ENCODE results near the gene CCDC57.
A peak's percentile ranks its signal among the peaks of the same experiment; 100 is the strongest.

CCDC57 gene

DNA sequence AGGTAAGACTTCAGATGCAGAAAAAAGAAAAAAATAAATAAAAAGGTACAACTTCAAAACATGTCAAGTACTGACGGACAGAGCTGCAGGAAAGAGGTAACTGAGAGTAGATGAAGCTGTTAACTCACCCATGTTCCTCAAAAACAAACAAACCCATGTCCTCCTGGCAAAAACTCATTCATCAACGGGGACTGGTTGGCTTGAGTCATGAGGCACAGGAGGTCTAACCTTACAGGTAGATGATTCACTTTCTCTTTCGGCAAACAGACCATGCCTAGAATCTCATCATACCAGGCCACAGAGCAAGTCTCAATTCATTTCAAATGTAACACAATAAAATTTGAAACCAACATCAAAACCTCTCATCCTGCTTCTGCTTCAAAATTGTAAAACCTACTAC, 102.3 kb downstream of the CCDC57 start:
- peaks cover 2 to 17% (median 9%) of the 10 kb centered on the region in 4 experiments for H3K36me3 ChIP-seq (ENCODE audit: control insufficient read depth in 4 of 4, insufficient read depth in 4 of 4, low read length in 3 of 4)
- H3K27ac ChIP-seq (ENCODE audit: insufficient read depth in 1 of 2, low read depth in 1 of 2, low read length in 2 of 2, poor library complexity in 1 of 2, severe bottlenecking in 2 of 2): no peak overlapping the region
- H3K9me3 ChIP-seq (ENCODE audit: control extremely low read depth in 1 of 5, control insufficient read depth in 4 of 5, insufficient read depth in 2 of 5, low read depth in 1 of 5, low read length in 4 of 5): no peaks in the 10 kb centered on the region
- H3K4me1 ChIP-seq (ENCODE audit: control extremely low read depth in 1 of 4, control insufficient read depth in 4 of 4, insufficient read depth in 4 of 4, low read length in 3 of 4): peaks cover 0 to 24% (median 22%) of the 10 kb centered on the region in 4 experiments
- no peak overlapping the region for H3K4me3 ChIP-seq (ENCODE audit: control insufficient read depth in 1 of 7, extremely low read depth in 1 of 7, insufficient read depth in 4 of 7, low read depth in 2 of 7, low read length in 6 of 7)
- whole genome bisulfite sequencing (ENCODE audit: insufficient coverage): 94% methylated on average over 2 of the region's 3 CpGs
- DNase-seq: no peak
- ChIA-PET CTCF (no interaction called here), POLR2A (no interaction called here)
- H3K27me3 ChIP-seq (replicated peaks in 2 of 5; ENCODE audit: control insufficient read depth in 4 of 5, insufficient read depth in 5 of 5, low read length in 4 of 5): no peaks in the 10 kb centered on the region

GRCh38 chr17:82108961-82109475, 103.6 kb downstream of the CCDC57 start:
- Histone ChIP-seq H3K4me1 (ENCODE audit: control extremely low read depth in 1 of 4, control insufficient read depth in 4 of 4, insufficient read depth in 4 of 4, low read length in 3 of 4) (peaks cover 0 to 30% (median 23%) of the 10 kb centered on the region in 4 experiments), H3K4me3 (ENCODE audit: control insufficient read depth in 1 of 7, extremely low read depth in 1 of 7, insufficient read depth in 4 of 7, low read depth in 2 of 7, low read length in 6 of 7) (no peak overlapping the region), H3K27ac (ENCODE audit: insufficient read depth in 1 of 2, low read depth in 1 of 2, low read length in 2 of 2, poor library complexity in 1 of 2, severe bottlenecking in 2 of 2) (no peak overlapping the region), H3K36me3 (ENCODE audit: control insufficient read depth in 4 of 4, insufficient read depth in 4 of 4, low read length in 3 of 4) (peaks cover 2 to 16% (median 10%) of the 10 kb centered on the region in 4 experiments), H3K27me3 (replicated peaks in 2 of 5; ENCODE audit: control insufficient read depth in 4 of 5, insufficient read depth in 5 of 5, low read length in 4 of 5) (no peaks in the 10 kb centered on the region), H3K9me3 (ENCODE audit: control extremely low read depth in 1 of 5, control insufficient read depth in 4 of 5, insufficient read depth in 2 of 5, low read depth in 1 of 5, low read length in 4 of 5) (no peaks in the 10 kb centered on the region)
- DNase-seq: no peak
- WGBS (ENCODE audit: insufficient coverage): 94% methylated on average over 14 of the region's 14 CpGs
- ChIA-PET POLR2A (no interaction called here), CTCF (interaction anchor here (1.0 kb wide), 2 partner anchors 52 to 80 kb away, joined by 3 read pairs; no protein-coding TSS in a partner anchor)

DNA sequence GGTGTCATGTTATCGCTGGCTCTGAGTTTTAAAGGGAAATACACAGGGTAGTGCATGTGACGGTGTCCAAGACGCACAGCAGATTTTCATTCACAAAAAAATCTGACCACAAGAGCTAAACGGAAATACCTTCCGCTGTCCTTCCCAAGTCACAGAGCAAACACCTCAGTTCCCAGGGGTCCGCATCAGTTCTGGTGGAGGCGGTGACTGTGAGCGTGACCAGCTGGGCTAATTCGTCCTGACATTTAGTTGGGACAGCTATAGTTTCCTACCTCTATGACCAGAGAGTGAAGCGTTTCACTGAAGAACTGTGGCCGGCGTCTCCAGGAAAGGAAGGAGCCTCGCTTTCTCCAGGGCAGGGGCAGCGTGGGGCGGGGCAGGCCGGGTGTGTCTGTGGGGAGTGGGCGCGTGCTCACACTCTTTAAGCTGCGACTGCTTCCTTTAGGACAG, 104.1 kb downstream of the CCDC57 start:
- WGBS (ENCODE audit: insufficient coverage): 94% methylated on average over 17 of the region's 19 CpGs
- H3K27me3 ChIP-seq (replicated peaks in 2 of 5; ENCODE audit: control insufficient read depth in 4 of 5, insufficient read depth in 5 of 5, low read length in 4 of 5): no peaks in the 10 kb centered on the region
- H3K36me3 ChIP-seq (ENCODE audit: control insufficient read depth in 4 of 4, insufficient read depth in 4 of 4, low read length in 3 of 4): peaks cover 0 to 16% (median 6%) of the 10 kb centered on the region in 4 experiments
- no peaks in the 10 kb centered on the region for H3K9me3 ChIP-seq (ENCODE audit: control extremely low read depth in 1 of 5, control insufficient read depth in 4 of 5, insufficient read depth in 2 of 5, low read depth in 1 of 5, low read length in 4 of 5)
- H3K4me1 ChIP-seq (ENCODE audit: control extremely low read depth in 1 of 4, control insufficient read depth in 4 of 4, insufficient read depth in 4 of 4, low read length in 3 of 4): peaks cover 0 to 30% (median 23%) of the 10 kb centered on the region in 4 experiments
- CTCF ChIA-PET: interaction anchor here (1.0 kb wide), 2 partner anchors 53 to 79 kb away, joined by 3 read pairs; no protein-coding TSS in a partner anchor
- H3K27ac ChIP-seq (ENCODE audit: insufficient read depth in 1 of 2, low read depth in 1 of 2, low read length in 2 of 2, poor library complexity in 1 of 2, severe bottlenecking in 2 of 2): no peak overlapping the region
- POLR2A ChIA-PET: interaction anchor here (1.0 kb wide), 1 partner anchor 78 kb away, joined by 3 read pairs; no protein-coding TSS in a partner anchor
- H3K4me3 ChIP-seq (ENCODE audit: control insufficient read depth in 1 of 7, extremely low read depth in 1 of 7, insufficient read depth in 4 of 7, low read depth in 2 of 7, low read length in 6 of 7): no peak overlapping the region
- no peak for DNase-seq

DNA sequence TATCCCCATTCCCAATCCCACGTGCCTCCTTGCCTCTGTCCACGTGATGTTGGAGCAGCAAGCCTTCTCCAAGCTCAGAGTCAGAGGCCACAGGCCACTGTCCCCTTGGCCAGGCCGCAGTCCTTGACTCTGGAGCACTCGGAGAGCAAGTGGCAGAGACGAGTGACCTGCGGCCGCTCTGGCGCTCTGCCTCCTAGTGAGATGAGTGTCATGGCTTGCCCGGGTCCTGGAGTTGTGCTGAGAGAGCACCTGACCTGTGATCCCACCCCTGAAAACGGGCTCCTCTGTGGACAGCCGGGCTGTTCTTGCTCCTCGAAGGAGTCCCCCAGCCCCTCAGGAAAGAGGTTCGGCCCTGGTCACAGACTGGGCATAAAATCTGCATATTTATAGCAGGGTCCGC, 104.6 kb downstream of the CCDC57 start:
- H3K27ac ChIP-seq (ENCODE audit: insufficient read depth in 1 of 2, low read depth in 1 of 2, low read length in 2 of 2, poor library complexity in 1 of 2, severe bottlenecking in 2 of 2): no peak overlapping the region
- H3K27me3 ChIP-seq (replicated peaks in 2 of 5; ENCODE audit: control insufficient read depth in 4 of 5, insufficient read depth in 5 of 5, low read length in 4 of 5): no peaks in the 10 kb centered on the region
- POLR2A ChIA-PET: interaction anchor here (1.0 kb wide), 1 partner anchor 78 kb away, joined by 3 read pairs; no protein-coding TSS in a partner anchor
- DNase-seq: no peak
- 95% methylated on average over 14 of the region's 14 CpGs for WGBS (ENCODE audit: insufficient coverage)
- peaks cover 0 to 16% (median 4%) of the 10 kb centered on the region in 4 experiments for H3K36me3 ChIP-seq (ENCODE audit: control insufficient read depth in 4 of 4, insufficient read depth in 4 of 4, low read length in 3 of 4)
- CTCF ChIA-PET: interaction anchor here (0.7 to 1.0 kb wide), 3 partner anchors 53 to 79 kb away, joined by 3 read pairs; no protein-coding TSS in a partner anchor
- H3K9me3 ChIP-seq (ENCODE audit: control extremely low read depth in 1 of 5, control insufficient read depth in 4 of 5, insufficient read depth in 2 of 5, low read depth in 1 of 5, low read length in 4 of 5): no peaks in the 10 kb centered on the region
- no peak overlapping the region for H3K4me3 ChIP-seq (ENCODE audit: control insufficient read depth in 1 of 7, extremely low read depth in 1 of 7, insufficient read depth in 4 of 7, low read depth in 2 of 7, low read length in 6 of 7)
- peaks cover 0 to 30% (median 23%) of the 10 kb centered on the region in 4 experiments for H3K4me1 ChIP-seq (ENCODE audit: control extremely low read depth in 1 of 4, control insufficient read depth in 4 of 4, insufficient read depth in 4 of 4, low read length in 3 of 4)

- peak in 2 of 3 donors; percentile 34 to 47 for DNase-seq
- Histone ChIP-seq H3K4me3 (ENCODE audit: control insufficient read depth in 1 of 7, extremely low read depth in 1 of 7, insufficient read depth in 4 of 7, low read depth in 2 of 7, low read length in 6 of 7) (peak overlapping the region in 1 of 7 experiments; percentile 67), H3K27me3 (replicated peaks in 2 of 5; ENCODE audit: control insufficient read depth in 4 of 5, insufficient read depth in 5 of 5, low read length in 4 of 5) (no peaks in the 10 kb centered on the region), H3K9me3 (ENCODE audit: control extremely low read depth in 1 of 5, control insufficient read depth in 4 of 5, insufficient read depth in 2 of 5, low read depth in 1 of 5, low read length in 4 of 5) (no peaks in the 10 kb centered on the region), H3K4me1 (ENCODE audit: control extremely low read depth in 1 of 4, control insufficient read depth in 4 of 4, insufficient read depth in 4 of 4, low read length in 3 of 4) (peaks cover 0 to 30% (median 23%) of the 10 kb centered on the region in 4 experiments), H3K27ac (ENCODE audit: insufficient read depth in 1 of 2, low read depth in 1 of 2, low read length in 2 of 2, poor library complexity in 1 of 2, severe bottlenecking in 2 of 2) (no peak overlapping the region), H3K36me3 (ENCODE audit: control insufficient read depth in 4 of 4, insufficient read depth in 4 of 4, low read length in 3 of 4) (peaks cover 0 to 12% (median 2%) of the 10 kb centered on the region in 4 experiments)
- CTCF ChIA-PET: interaction anchor here (0.7 to 3.9 kb wide), 8 partner anchors 9 to 77 kb away, joined by 3 to 14 read pairs (median 3); partner anchors contain the start of genes DUS1L and FASN
- POLR2A ChIA-PET: interaction anchor here (1.0 kb wide), 1 partner anchor 77 kb away, joined by 3 read pairs; no protein-coding TSS in a partner anchor
- 84% methylated on average over 15 of the region's 24 CpGs for WGBS (ENCODE audit: insufficient coverage)
Observed at GRCh38 chr17:82107341-82107860, 105.2 kb downstream of the CCDC57 start.

- ChIA-PET CTCF (interaction anchor here (0.7 to 3.9 kb wide), 13 partner anchors 8 to 85 kb away, joined by 3 to 14 read pairs (median 3); partner anchors contain the start of genes DCXR, DUS1L and FASN), POLR2A (no interaction called here)
- Histone ChIP-seq H3K4me1 (ENCODE audit: control extremely low read depth in 1 of 4, control insufficient read depth in 4 of 4, insufficient read depth in 4 of 4, low read length in 3 of 4) (peaks cover 0 to 30% (median 23%) of the 10 kb centered on the region in 4 experiments), H3K27me3 (replicated peaks in 2 of 5; ENCODE audit: control insufficient read depth in 4 of 5, insufficient read depth in 5 of 5, low read length in 4 of 5) (no peaks in the 10 kb centered on the region), H3K27ac (ENCODE audit: insufficient read depth in 1 of 2, low read depth in 1 of 2, low read length in 2 of 2, poor library complexity in 1 of 2, severe bottlenecking in 2 of 2) (peak overlapping the region; percentile 25 to 60), H3K9me3 (ENCODE audit: control extremely low read depth in 1 of 5, control insufficient read depth in 4 of 5, insufficient read depth in 2 of 5, low read depth in 1 of 5, low read length in 4 of 5) (no peaks in the 10 kb centered on the region), H3K4me3 (ENCODE audit: control insufficient read depth in 1 of 7, extremely low read depth in 1 of 7, insufficient read depth in 4 of 7, low read depth in 2 of 7, low read length in 6 of 7) (peak overlapping the region; percentile 33 to 74 (median 55)), H3K36me3 (ENCODE audit: control insufficient read depth in 4 of 4, insufficient read depth in 4 of 4, low read length in 3 of 4) (peaks cover 0 to 8% (median under 1%) of the 10 kb centered on the region in 4 experiments)
- peak in 1 of 3 donors; percentile 12 for DNase-seq
- 60% methylated on average over 8 of the region's 9 CpGs for WGBS (ENCODE audit: insufficient coverage)
Observed at GRCh38 chr17:82106688-82107305, 105.8 kb downstream of the CCDC57 start.

All from common myeloid progenitor, CD34-positive (primary cell).